ENCODE measurements around the gene SLC34A1.

DNA sequence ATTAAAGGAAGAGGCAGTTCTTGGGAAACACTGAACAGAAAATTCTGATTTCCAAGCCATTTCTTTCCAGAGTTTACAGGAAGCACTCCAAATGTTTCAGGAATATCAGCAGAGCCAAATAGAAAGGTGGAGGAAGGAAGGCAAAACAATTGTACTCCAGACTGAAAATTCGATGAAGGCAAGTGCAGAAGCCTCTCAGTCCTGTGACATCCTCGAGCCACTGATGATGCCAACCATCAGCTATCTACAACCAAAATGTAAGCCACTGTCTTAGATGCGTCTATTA lies 34.9 kb upstream of the SLC34A1 start:
- TF ChIP-seq, protein P1, sequence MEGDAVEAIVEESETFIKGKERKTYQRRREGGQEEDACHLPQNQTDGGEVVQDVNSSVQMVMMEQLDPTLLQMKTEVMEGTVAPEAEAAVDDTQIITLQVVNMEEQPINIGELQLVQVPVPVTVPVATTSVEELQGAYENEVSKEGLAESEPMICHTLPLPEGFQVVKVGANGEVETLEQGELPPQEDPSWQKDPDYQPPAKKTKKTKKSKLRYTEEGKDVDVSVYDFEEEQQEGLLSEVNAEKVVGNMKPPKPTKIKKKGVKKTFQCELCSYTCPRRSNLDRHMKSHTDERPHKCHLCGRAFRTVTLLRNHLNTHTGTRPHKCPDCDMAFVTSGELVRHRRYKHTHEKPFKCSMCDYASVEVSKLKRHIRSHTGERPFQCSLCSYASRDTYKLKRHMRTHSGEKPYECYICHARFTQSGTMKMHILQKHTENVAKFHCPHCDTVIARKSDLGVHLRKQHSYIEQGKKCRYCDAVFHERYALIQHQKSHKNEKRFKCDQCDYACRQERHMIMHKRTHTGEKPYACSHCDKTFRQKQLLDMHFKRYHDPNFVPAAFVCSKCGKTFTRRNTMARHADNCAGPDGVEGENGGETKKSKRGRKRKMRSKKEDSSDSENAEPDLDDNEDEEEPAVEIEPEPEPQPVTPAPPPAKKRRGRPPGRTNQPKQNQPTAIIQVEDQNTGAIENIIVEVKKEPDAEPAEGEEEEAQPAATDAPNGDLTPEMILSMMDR (tag by site-specific recombination; IDR thresholded peaks at IDR 0.05), result no peak
- TF ChIP-seq, protein P2, sequence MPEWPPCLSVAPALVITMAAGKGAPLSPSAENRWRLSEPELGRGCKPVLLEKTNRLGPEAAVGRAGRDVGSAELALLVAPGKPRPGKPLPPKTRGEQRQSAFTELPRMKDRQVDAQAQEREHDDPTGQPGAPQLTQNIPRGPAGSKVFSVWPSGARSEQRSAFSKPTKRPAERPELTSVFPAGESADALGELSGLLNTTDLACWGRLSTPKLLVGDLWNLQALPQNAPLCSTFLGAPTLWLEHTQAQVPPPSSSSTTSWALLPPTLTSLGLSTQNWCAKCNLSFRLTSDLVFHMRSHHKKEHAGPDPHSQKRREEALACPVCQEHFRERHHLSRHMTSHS (tag by site-specific recombination; IDR thresholded peaks at IDR 0.05), result no peak
- TF ChIP-seq ZIC2 (tag by site-specific recombination; IDR thresholded peaks at IDR 0.05) (no peak), ZNF660 (tag by site-specific recombination; IDR thresholded peaks at IDR 0.05) (no peak)

Data from HEK293 (cell line).